ENCODE data around the gene TMEM100.

DNA sequence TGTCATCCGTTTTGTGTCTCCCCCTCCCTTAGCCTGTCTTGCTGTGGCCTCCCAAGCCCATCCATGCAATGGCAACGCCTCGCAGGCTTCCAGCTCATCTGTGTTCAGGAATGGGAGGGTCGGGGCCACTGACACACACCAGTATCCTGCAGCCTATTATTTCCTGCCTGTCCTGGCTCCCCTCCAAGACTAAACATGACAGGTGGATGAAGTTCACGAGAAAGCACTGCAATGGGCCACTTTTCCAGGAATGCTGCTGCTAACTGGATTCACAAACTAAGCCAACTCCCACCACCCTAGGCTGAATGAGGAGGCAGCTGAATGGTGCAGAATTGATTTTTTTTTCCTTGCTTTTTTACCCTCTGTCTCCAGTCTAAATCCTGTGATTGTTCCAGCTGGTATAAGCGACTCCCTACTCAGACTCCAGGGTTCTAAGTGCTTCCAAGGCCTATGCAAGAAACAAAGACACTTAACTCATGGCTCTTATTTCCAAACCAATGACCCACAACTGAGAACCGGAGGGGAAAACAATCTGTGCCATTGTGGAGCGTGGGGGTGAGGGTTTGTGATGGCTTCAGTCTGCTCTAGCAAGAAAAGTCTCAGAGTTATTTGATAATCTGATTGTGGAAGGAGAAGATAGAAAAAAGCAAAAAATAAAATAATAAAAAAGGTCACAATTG lies 23.3 kb downstream of the TMEM100 start:
- TF ChIP-seq GATA3 (IDR thresholded peaks at IDR 0.05; ENCODE audit: low read depth, low read length) (no peak), GATA2 (IDR thresholded peaks at IDR 0.05; ENCODE audit: low read depth, low read length) (no peak)

Data from SH-SY5Y (cell line).